Stomach (tissue), 4 donors: ENCODE data around the gene PRKCB.

Source experiments
- CTCF ChIP-seq, 7 experiments: fragments of 450-650 bp in 4 of 7; fragments of 200-600 bp in 3 of 7; sonication (generic) in 3 of 7; IDR thresholded peaks; one replicate each; pipeline ENCODE4 v1.5.1; 2016 to 2019; ENCODE audit warnings: antibody characterized with exemption in 7 of 7, control low read depth in 2 of 7, mild to moderate bottlenecking in 1 of 7
- POLR2AphosphoS5 ChIP-seq, 3 donors: sonication (generic); formaldehyde crosslinking; IDR thresholded peaks; one replicate each; pipeline ENCODE4 v1.6.1; 2016; ENCODE audit warnings: antibody characterized with exemption in 3 of 3

GRCh38 chr16:24119807-24120206 is 284.0 kb downstream of the PRKCB start:
- TF ChIP-seq POLR2AphosphoS5 (IDR thresholded peaks at IDR 0.05) (no peak), CTCF (IDR thresholded peaks at IDR 0.05) (no peak)
